ENCODE data around the gene C14orf180.

DNA sequence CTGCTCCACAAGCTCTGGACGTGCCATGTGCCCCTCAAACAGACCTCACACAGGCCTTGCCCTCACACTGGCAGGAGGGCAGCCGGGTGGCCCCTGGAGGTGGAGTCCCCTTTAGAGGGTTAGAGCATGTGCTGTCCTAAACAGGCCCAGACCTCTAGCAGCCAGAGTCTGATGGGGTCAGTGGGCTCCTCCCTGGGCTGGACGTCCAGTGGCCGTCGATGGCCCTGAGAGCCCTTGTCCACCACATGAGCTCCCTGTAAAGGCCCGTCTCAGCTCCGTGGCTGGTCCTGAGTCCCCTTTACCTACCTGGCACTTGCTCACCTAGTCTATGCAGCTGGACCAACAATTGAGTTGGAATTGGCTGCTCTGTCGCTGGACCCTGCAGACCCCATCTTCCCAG, 21.2 kb downstream of the C14orf180 start:
- TF ChIP-seq, protein P1, sequence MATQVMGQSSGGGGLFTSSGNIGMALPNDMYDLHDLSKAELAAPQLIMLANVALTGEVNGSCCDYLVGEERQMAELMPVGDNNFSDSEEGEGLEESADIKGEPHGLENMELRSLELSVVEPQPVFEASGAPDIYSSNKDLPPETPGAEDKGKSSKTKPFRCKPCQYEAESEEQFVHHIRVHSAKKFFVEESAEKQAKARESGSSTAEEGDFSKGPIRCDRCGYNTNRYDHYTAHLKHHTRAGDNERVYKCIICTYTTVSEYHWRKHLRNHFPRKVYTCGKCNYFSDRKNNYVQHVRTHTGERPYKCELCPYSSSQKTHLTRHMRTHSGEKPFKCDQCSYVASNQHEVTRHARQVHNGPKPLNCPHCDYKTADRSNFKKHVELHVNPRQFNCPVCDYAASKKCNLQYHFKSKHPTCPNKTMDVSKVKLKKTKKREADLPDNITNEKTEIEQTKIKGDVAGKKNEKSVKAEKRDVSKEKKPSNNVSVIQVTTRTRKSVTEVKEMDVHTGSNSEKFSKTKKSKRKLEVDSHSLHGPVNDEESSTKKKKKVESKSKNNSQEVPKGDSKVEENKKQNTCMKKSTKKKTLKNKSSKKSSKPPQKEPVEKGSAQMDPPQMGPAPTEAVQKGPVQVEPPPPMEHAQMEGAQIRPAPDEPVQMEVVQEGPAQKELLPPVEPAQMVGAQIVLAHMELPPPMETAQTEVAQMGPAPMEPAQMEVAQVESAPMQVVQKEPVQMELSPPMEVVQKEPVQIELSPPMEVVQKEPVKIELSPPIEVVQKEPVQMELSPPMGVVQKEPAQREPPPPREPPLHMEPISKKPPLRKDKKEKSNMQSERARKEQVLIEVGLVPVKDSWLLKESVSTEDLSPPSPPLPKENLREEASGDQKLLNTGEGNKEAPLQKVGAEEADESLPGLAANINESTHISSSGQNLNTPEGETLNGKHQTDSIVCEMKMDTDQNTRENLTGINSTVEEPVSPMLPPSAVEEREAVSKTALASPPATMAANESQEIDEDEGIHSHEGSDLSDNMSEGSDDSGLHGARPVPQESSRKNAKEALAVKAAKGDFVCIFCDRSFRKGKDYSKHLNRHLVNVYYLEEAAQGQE (IDR thresholded peaks at IDR 0.05; ENCODE audit: low read depth, low read length), result no peak
- TF ChIP-seq SPI1 (IDR thresholded peaks at IDR 0.05; ENCODE audit: borderline replicate concordance, insufficient read depth, low read depth, low read length) (no peak), TCF12 (IDR thresholded peaks at IDR 0.05; ENCODE audit: low read depth, low read length) (no peak), CREB1 (IDR thresholded peaks at IDR 0.05; ENCODE audit: low read depth) (no peak), HDAC6 (IDR thresholded peaks at IDR 0.05; ENCODE audit: unreplicated experiment) (no peak), ATF7 (IDR thresholded peaks at IDR 0.05; ENCODE audit: low read depth) (no peak), SREBF2 (IDR thresholded peaks at IDR 0.05; ENCODE audit: low read length) (no peak), RFX5 (IDR thresholded peaks at IDR 0.05; ENCODE audit: low read depth, low read length) (no peak), HDAC2 (IDR thresholded peaks at IDR 0.05) (no peak), POLR2AphosphoS5 (IDR thresholded peaks at IDR 0.05; ENCODE audit: low read length) (no peak), FOXM1 (IDR thresholded peaks at IDR 0.05; ENCODE audit: low read depth, low read length) (no peak)
- TF ChIP-seq, protein P2, sequence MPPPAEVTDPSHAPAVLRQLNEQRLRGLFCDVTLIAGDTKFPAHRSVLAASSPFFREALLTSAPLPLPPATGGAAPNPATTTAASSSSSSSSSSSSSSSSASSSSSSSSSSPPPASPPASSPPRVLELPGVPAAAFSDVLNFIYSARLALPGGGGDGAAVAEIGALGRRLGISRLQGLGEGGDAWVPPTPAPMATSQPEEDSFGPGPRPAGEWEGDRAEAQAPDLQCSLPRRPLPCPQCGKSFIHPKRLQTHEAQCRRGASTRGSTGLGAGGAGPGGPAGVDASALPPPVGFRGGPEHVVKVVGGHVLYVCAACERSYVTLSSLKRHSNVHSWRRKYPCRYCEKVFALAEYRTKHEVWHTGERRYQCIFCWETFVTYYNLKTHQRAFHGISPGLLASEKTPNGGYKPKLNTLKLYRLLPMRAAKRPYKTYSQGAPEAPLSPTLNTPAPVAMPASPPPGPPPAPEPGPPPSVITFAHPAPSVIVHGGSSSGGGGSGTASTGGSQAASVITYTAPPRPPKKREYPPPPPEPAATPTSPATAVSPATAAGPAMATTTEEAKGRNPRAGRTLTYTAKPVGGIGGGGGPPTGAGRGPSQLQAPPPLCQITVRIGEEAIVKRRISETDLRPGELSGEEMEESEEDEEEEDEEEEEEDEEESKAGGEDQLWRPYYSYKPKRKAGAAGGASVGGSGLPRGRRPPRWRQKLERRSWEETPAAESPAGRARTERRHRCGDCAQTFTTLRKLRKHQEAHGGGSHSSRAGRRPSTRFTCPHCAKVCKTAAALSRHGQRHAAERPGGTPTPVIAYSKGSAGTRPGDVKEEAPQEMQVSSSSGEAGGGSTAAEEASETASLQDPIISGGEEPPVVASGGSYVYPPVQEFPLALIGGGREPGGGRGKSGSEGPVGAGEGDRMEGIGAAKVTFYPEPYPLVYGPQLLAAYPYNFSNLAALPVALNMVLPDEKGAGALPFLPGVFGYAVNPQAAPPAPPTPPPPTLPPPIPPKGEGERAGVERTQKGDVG (CRISPR knock-in tag; IDR thresholded peaks at IDR 0.05), result no peak
- TF ChIP-seq, protein P3, sequence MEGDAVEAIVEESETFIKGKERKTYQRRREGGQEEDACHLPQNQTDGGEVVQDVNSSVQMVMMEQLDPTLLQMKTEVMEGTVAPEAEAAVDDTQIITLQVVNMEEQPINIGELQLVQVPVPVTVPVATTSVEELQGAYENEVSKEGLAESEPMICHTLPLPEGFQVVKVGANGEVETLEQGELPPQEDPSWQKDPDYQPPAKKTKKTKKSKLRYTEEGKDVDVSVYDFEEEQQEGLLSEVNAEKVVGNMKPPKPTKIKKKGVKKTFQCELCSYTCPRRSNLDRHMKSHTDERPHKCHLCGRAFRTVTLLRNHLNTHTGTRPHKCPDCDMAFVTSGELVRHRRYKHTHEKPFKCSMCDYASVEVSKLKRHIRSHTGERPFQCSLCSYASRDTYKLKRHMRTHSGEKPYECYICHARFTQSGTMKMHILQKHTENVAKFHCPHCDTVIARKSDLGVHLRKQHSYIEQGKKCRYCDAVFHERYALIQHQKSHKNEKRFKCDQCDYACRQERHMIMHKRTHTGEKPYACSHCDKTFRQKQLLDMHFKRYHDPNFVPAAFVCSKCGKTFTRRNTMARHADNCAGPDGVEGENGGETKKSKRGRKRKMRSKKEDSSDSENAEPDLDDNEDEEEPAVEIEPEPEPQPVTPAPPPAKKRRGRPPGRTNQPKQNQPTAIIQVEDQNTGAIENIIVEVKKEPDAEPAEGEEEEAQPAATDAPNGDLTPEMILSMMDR (IDR thresholded peaks at IDR 0.05 in 2 of 3, conservative IDR thresholded peaks at IDR 0.05 in 1 of 3; ENCODE audit: control insufficient read depth in 2 of 3, extremely low read depth in 1 of 3, insufficient read depth in 1 of 3, low read depth in 3 of 3, low read length in 3 of 3), result no peak
- TF ChIP-seq, protein P4, sequence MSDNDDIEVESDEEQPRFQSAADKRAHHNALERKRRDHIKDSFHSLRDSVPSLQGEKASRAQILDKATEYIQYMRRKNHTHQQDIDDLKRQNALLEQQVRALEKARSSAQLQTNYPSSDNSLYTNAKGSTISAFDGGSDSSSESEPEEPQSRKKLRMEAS (IDR thresholded peaks at IDR 0.05; ENCODE audit: low read depth, low read length), result no peak

All from GM12878 (cell line).